Endothelial cell (in vitro differentiated cells): ENCODE measurements around the gene ZNF366. TPM values are rescaled to one million over a fixed set of nuclear protein-coding genes. Genes with fewer than 3 reads are reported as not detected.

Experiments used
- DNase-seq: peaks from one replicate; pipeline ENCODE4 v3.0.0; 2021; ENCODE audit warnings: low spot score
- H3K27ac Mint-ChIP-seq: one replicate; pipeline ENCODE4 v1.8.0; 2021; ENCODE audit warnings: mixed read lengths, inconsistent platforms; ENCODE audit not compliant: unreplicated experiment
- H3K27me3 Mint-ChIP-seq: one replicate; pipeline ENCODE4 v1.8.0; 2021; ENCODE audit warnings: mild to moderate bottlenecking, moderate library complexity, mixed read lengths, inconsistent platforms; ENCODE audit not compliant: unreplicated experiment
- H3K36me3 Mint-ChIP-seq: one replicate; pipeline ENCODE4 v1.8.0; 2021; ENCODE audit warnings: mild to moderate bottlenecking, low read depth, mixed read lengths, inconsistent platforms; ENCODE audit not compliant: unreplicated experiment
- H3K4me1 Mint-ChIP-seq: one replicate; pipeline ENCODE4 v1.8.0; 2021; ENCODE audit warnings: mild to moderate bottlenecking, mixed read lengths, inconsistent platforms; ENCODE audit not compliant: unreplicated experiment
- H3K4me3 Mint-ChIP-seq: one replicate; pipeline ENCODE4 v1.8.0; 2021; ENCODE audit warnings: mild to moderate bottlenecking, mixed read lengths, inconsistent platforms; ENCODE audit not compliant: unreplicated experiment
- H3K9me3 Mint-ChIP-seq: one replicate; pipeline ENCODE4 v1.8.0; 2021; ENCODE audit warnings: mixed read lengths, inconsistent platforms; ENCODE audit not compliant: unreplicated experiment
- CTCF ChIP-seq: fragments of 200-600 bp; sonication (generic); IDR thresholded peaks from one replicate; pipeline ENCODE4 v1.5.0; 2021; ENCODE audit warnings: antibody characterized with exemption; ENCODE audit not compliant: unreplicated experiment
- total RNA-seq: library from RNA; stranded (reverse); fragmentation: NEBNext Ultra II Directional; extraction: Animal tissue kit (Norgen Biotek cat#: 25700); gene quantifications from one replicate; pipeline ENCODE4 v1.2.1, GENCODE V29; 2021; ENCODE audit not compliant: unreplicated experiment

The ZNF366 gene
- total RNA-seq, 1 donor from 2014 or later = 23.3 TPM

DNA sequence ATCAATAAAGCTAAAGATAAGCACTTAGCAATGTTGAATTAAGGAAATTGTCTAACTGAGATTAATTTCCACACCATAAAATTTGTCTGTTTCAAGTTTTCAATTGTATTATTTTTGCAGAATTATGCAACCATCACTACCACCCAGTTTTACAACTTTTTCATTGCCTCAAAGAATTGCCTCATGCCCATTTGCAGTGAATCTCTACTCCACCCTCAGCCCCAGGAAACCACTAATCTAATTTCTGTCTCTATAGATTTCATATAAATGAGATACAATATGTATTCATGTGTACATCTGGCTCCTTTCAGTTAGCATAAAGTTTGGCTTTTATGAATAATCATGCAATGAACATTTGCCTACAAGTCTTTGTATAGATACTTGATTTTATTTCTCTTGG lies 114.2 kb downstream of the ZNF366 start:
- TF ChIP-seq CTCF = no peak
- H3K27ac Mint-ChIP-seq = no peak overlapping the region
- no peak overlapping the region for H3K4me3 Mint-ChIP-seq
- peaks cover 1% of the 10 kb centered on the region for H3K27me3 Mint-ChIP-seq
- no peak for DNase-seq
- H3K9me3 Mint-ChIP-seq = no peaks in the 10 kb centered on the region
- peaks cover 11% of the 10 kb centered on the region for H3K4me1 Mint-ChIP-seq
- no peaks in the 10 kb centered on the region for H3K36me3 Mint-ChIP-seq

Other genes starting within 250 kb of the ZNF366 start
- 62.8 TPM for gene MRPS27, start 187.2 kb downstream of the ZNF366 start, total RNA-seq
- 7.5 TPM for gene PTCD2, start 187.0 kb downstream of the ZNF366 start, total RNA-seq